Large intestine (tissue), 3 donors: ENCODE data around the gene MRPS34. TPM values are rescaled to one million over a fixed set of nuclear protein-coding genes. Genes with fewer than 3 reads are reported as not detected.

Experiments
- DNase-seq, 2 donors: peaks; one replicate each; pipeline versions ENCODE4 v3.0.0 to v3.0.0-alpha.2; 2013
- H3K27ac ChIP-seq: one replicate; pipeline ENCODE4 v1.5.1; 2013; ENCODE audit warnings: low read length
- H3K27me3 ChIP-seq: 2 replicates; pipeline ENCODE4 v1.6.1; 2013; ENCODE audit warnings: low read length; ENCODE audit not compliant: control insufficient read depth, insufficient read depth
- H3K36me3 ChIP-seq: 2 replicates; pipeline ENCODE4 v1.6.1; 2013; ENCODE audit warnings: low read length; ENCODE audit not compliant: control insufficient read depth, insufficient read depth
- H3K4me1 ChIP-seq: one replicate; pipeline ENCODE4 v1.6.1; 2013; ENCODE audit warnings: low read length; ENCODE audit not compliant: control insufficient read depth, insufficient read depth
- H3K4me3 ChIP-seq: one replicate; pipeline ENCODE4 v1.5.1; 2013; ENCODE audit warnings: low read length
- H3K9me3 ChIP-seq: one replicate; pipeline ENCODE4 v1.6.1; 2013; ENCODE audit warnings: mild to moderate bottlenecking, low read depth, low read length, moderate library complexity; ENCODE audit not compliant: control insufficient read depth
- WGBS: methylation state at CpG from one replicate; pipeline ENCODE4 v1.1.5; 2013; ENCODE audit warnings: low lambda C conversion rate; ENCODE audit not compliant: insufficient coverage; 5-methylcytosine and 5-hydroxymethylcytosine counted together
- polyA plus RNA-seq: library from polyadenylated mRNA; unstranded; fragments of 120-200 nt; gene quantifications from one replicate; pipeline ENCODE4 v1.2.1, GENCODE V29; 2013

MRPS34 gene
- polyA plus RNA-seq, 1 donor, result 82.8 TPM

- Histone ChIP-seq H3K9me3 (no peaks in the 10 kb centered on the region), H3K27ac (no peak overlapping the region), H3K4me1 (no peaks in the 10 kb centered on the region), H3K4me3 (no peak overlapping the region), H3K36me3 (peaks cover 72% of the 10 kb centered on the region), H3K27me3 (no peaks in the 10 kb centered on the region)
- WGBS, result no CpG with 5 or more reads among the region's 29 CpGs
- DNase-seq, result no peak
Observed at GRCh38 chr16:1749152-1750117, 23.5 kb downstream of the MRPS34 start.

GRCh38 chr16:1747934-1748333, 25.0 kb downstream of the MRPS34 start:
- no peak for DNase-seq
- no CpG with 5 or more reads among the region's 11 CpGs for WGBS
- Histone ChIP-seq H3K9me3 (no peaks in the 10 kb centered on the region), H3K4me1 (no peaks in the 10 kb centered on the region), H3K36me3 (peaks cover 79% of the 10 kb centered on the region), H3K4me3 (no peak overlapping the region), H3K27ac (no peak overlapping the region), H3K27me3 (no peaks in the 10 kb centered on the region)

- Histone ChIP-seq H3K4me3 (no peak overlapping the region), H3K27ac (no peak overlapping the region), H3K9me3 (no peaks in the 10 kb centered on the region), H3K36me3 (peaks cover 74% of the 10 kb centered on the region), H3K27me3 (no peaks in the 10 kb centered on the region), H3K4me1 (no peaks in the 10 kb centered on the region)
- WGBS, result no CpG with 5 or more reads among the region's 31 CpGs
- DNase-seq, result no peak
Observed at GRCh38 chr16:1746693-1747195, 26.2 kb downstream of the MRPS34 start.

- Histone ChIP-seq H3K36me3 (peaks cover 73% of the 10 kb centered on the region), H3K27me3 (no peaks in the 10 kb centered on the region), H3K4me3 (no peak overlapping the region), H3K4me1 (no peaks in the 10 kb centered on the region), H3K27ac (no peak overlapping the region), H3K9me3 (no peaks in the 10 kb centered on the region)
- no CpG with 5 or more reads among the region's 29 CpGs for WGBS
- DNase-seq, result no peak
Observed at GRCh38 chr16:1745900-1746692, 26.8 kb downstream of the MRPS34 start.

- Histone ChIP-seq H3K4me1 (no peaks in the 10 kb centered on the region), H3K4me3 (no peak overlapping the region), H3K27ac (no peak overlapping the region), H3K9me3 (no peaks in the 10 kb centered on the region), H3K36me3 (peaks cover 73% of the 10 kb centered on the region), H3K27me3 (no peaks in the 10 kb centered on the region)
- no CpG with 5 or more reads among the region's 25 CpGs for WGBS
- no peak for DNase-seq
Observed at GRCh38 chr16:1745181-1745899, 27.6 kb downstream of the MRPS34 start.

- Histone ChIP-seq H3K27ac (no peak overlapping the region), H3K4me3 (no peak overlapping the region), H3K36me3 (peaks cover 71% of the 10 kb centered on the region), H3K27me3 (no peaks in the 10 kb centered on the region), H3K9me3 (peaks cover 5% of the 10 kb centered on the region), H3K4me1 (no peaks in the 10 kb centered on the region)
- no peak for DNase-seq
- 100% methylated on average over 8 of the region's 24 CpGs for WGBS
Observed at GRCh38 chr16:1744338-1744840, 28.5 kb downstream of the MRPS34 start.

- H3K27me3 ChIP-seq, result no peaks in the 10 kb centered on the region
- H3K4me3 ChIP-seq, result no peak overlapping the region
- no peaks in the 10 kb centered on the region for H3K4me1 ChIP-seq
- DNase-seq, result no peak
- H3K36me3 ChIP-seq, result peaks cover 64% of the 10 kb centered on the region
- H3K27ac ChIP-seq, result no peak overlapping the region
- WGBS, result no CpG with 5 or more reads among the region's 32 CpGs
- H3K9me3 ChIP-seq, result peaks cover 8% of the 10 kb centered on the region
Observed at GRCh38 chr16:1743376-1744337, 29.3 kb downstream of the MRPS34 start.

GRCh38 chr16:1741553-1742165, 31.3 kb downstream of the MRPS34 start:
- H3K27me3 ChIP-seq, result no peaks in the 10 kb centered on the region
- DNase-seq, result no peak
- WGBS, result no CpG with 5 or more reads among the region's 19 CpGs
- H3K9me3 ChIP-seq, result peaks cover 9% of the 10 kb centered on the region
- H3K4me3 ChIP-seq, result no peak overlapping the region
- H3K4me1 ChIP-seq, result no peaks in the 10 kb centered on the region
- peaks cover 47% of the 10 kb centered on the region for H3K36me3 ChIP-seq
- no peak overlapping the region for H3K27ac ChIP-seq
